Lower leg skin (tissue), 3 donors: ENCODE data around the gene LHFPL3.

Source experiments
- POLR2A ChIP-seq, 2 donors: fragments of 450-650 bp; IDR thresholded peaks; one replicate each; pipeline ENCODE4 v1.6.1; 2016 to 2017; ENCODE audit warnings: antibody characterized with exemption in 2 of 2, mild to moderate bottlenecking in 1 of 2, moderate library complexity in 1 of 2
- TF ChIP-seq, protein P1 (sequence below), 3 donors: fragments of 450-650 bp; IDR thresholded peaks; one replicate each; pipeline ENCODE4 v1.5.1; 2016; ENCODE audit warnings: antibody characterized with exemption in 3 of 3, mild to moderate bottlenecking in 3 of 3, moderate library complexity in 2 of 3

DNA sequence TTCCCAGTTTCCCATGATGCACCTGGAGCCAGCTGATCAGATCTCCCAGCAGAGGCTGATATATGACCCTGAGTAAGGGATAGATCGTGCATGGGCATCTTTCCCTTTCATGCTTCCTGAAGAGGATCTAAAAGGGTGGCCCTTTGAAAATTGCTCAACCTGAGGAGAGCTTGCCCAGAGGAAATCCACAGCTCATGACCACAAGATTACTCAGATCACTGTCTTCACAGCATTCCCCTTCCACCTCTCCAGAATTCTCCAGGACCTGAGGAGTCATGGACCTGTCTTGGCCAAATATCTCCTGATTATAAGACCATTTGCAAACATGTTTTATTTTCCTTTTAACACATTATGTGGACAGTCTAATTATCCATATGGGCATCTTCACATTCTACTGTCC, 328.1 kb downstream of the LHFPL3 start:
- TF ChIP-seq, protein P1, sequence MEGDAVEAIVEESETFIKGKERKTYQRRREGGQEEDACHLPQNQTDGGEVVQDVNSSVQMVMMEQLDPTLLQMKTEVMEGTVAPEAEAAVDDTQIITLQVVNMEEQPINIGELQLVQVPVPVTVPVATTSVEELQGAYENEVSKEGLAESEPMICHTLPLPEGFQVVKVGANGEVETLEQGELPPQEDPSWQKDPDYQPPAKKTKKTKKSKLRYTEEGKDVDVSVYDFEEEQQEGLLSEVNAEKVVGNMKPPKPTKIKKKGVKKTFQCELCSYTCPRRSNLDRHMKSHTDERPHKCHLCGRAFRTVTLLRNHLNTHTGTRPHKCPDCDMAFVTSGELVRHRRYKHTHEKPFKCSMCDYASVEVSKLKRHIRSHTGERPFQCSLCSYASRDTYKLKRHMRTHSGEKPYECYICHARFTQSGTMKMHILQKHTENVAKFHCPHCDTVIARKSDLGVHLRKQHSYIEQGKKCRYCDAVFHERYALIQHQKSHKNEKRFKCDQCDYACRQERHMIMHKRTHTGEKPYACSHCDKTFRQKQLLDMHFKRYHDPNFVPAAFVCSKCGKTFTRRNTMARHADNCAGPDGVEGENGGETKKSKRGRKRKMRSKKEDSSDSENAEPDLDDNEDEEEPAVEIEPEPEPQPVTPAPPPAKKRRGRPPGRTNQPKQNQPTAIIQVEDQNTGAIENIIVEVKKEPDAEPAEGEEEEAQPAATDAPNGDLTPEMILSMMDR (IDR thresholded peaks at IDR 0.05) = no peak
- TF ChIP-seq POLR2A (IDR thresholded peaks at IDR 0.05) = no peak
